K562 (cell line): ENCODE measurements around the gene GAL. TPM values are rescaled to one million over a fixed set of nuclear protein-coding genes. Genes with fewer than 3 reads are reported as not detected.
A peak's percentile ranks its signal among the peaks of the same experiment; 100 is the strongest.

Experiments used
- ATAC-seq: fragments of 200-7000 bp; cut with Tn5 transposase; 3 replicates; pipeline ENCODE4 v1.9.1; 2020; ENCODE audit warnings: moderate library complexity
- BruUV-seq: library from RNA; stranded (reverse); fragments of 400-500 nt; replicated peaks from 2 replicates; lab custom pipeline; 2021; lab: Mats Ljungman, UMichigan
- CTCF ChIA-PET: fragments of 300-600 bp; formaldehyde crosslinking; extraction: SDS; loops from one replicate; lab custom pipeline; 2021; ENCODE audit warnings: low intra/inter-chr PET ratio; lab: Yijun Ruan, JAX
- POLR2A ChIA-PET: fragments of 300-600, 350-650 bp; sonication (Branson Sonifier 250); formaldehyde crosslinking; extraction: SDS; loops from one replicate; lab custom pipeline; 2021; ENCODE audit warnings: antibody characterized with exemption, inconsistent platforms; lab: Yijun Ruan, JAX
- DNase-seq, 4 experiments: peaks; one replicate each; pipeline versions ENCODE4 v3.0.0 to v3.0.0-alpha.2; 2011 to 2018; ENCODE audit warnings: low spot score in 3 of 4, mixed read lengths in 3 of 4; ENCODE audit errors: extremely low read depth in 1 of 4
- FAIRE-seq: peaks from 2 replicates; lab custom pipeline; 2011; peaks lifted over from hg19 to GRCh38; lab: Jason Lieb, UNC
- H2AFZ ChIP-seq: 2 replicates; pipeline ENCODE4 v1.6.0; 2011; ENCODE audit warnings: low read depth, low read length, control low read depth, inconsistent platforms
- H3K27ac ChIP-seq: fragments of 200-600 bp; 3 replicates; pipeline ENCODE4 v1.8.0; 2011; ENCODE audit warnings: low read depth, mild to moderate bottlenecking, control low read depth, inconsistent platforms, low read length, moderate library complexity, mixed read lengths; ENCODE audit errors: extremely low read depth
- H3K27me3 ChIP-seq, 2 experiments: fragments of 300-600 bp in 1 of 2; 2 replicates in 1 of 2; 3 replicates in 1 of 2; pipeline versions ENCODE4 v1.6.0 to v1.8.0; 2011; ENCODE audit warnings: inconsistent platforms in 2 of 2, low read length in 2 of 2, mild to moderate bottlenecking in 1 of 2, mixed read lengths in 1 of 2, moderate library complexity in 1 of 2; ENCODE audit not compliant: control insufficient read depth in 2 of 2, insufficient read depth in 2 of 2
- H3K36me3 ChIP-seq: fragments of 300-600 bp; 3 replicates; pipeline ENCODE4 v1.8.0; 2011; ENCODE audit warnings: mild to moderate bottlenecking, low read length, inconsistent platforms; ENCODE audit not compliant: control insufficient read depth, insufficient read depth
- H3K4me1 ChIP-seq, 2 experiments: fragments of 200-600 bp in 1 of 2; replicated peaks in 1 of 2; 2 replicates in 1 of 2; 3 replicates in 1 of 2; pipeline versions ENCODE4 v1.5.1 to v1.8.0; 2011; ENCODE audit warnings: inconsistent platforms in 2 of 2, low read length in 2 of 2, mild to moderate bottlenecking in 1 of 2, mixed read lengths in 1 of 2, moderate library complexity in 1 of 2; ENCODE audit not compliant: control insufficient read depth in 2 of 2, insufficient read depth in 2 of 2
- H3K4me2 ChIP-seq: 2 replicates; pipeline ENCODE4 v1.6.1; 2011; ENCODE audit warnings: low read length, control low read depth, inconsistent platforms, mixed read lengths; ENCODE audit not compliant: insufficient read depth
- H3K4me3 ChIP-seq: fragments of 200-600 bp; sonication (generic), shearing (Covaris generic); 2 replicates; pipeline ENCODE4 v1.5.1; 2016; ENCODE audit warnings: control low read depth, inconsistent platforms
- H3K79me2 ChIP-seq: fragments of 200-600 bp; 3 replicates; pipeline ENCODE4 v1.8.0; 2011; ENCODE audit warnings: low read length, inconsistent platforms; ENCODE audit not compliant: control insufficient read depth, insufficient read depth
- H3K9ac ChIP-seq, 2 experiments: 2 replicates each; pipeline versions ENCODE4 v1.6.0 to v1.6.1; 2011; ENCODE audit warnings: low read depth in 2 of 2, low read length in 2 of 2, control low read depth in 1 of 2, inconsistent platforms in 1 of 2, mild to moderate bottlenecking in 1 of 2, mixed read lengths in 1 of 2; ENCODE audit not compliant: insufficient read depth in 1 of 2
- H3K9me1 ChIP-seq: one replicate; pipeline ENCODE4 v1.6.0; 2011; ENCODE audit warnings: inconsistent platforms, mild to moderate bottlenecking, low read length, moderate library complexity; ENCODE audit not compliant: control insufficient read depth, insufficient read depth
- H3K9me3 ChIP-seq: replicated peaks from 2 replicates; pipeline ENCODE4 v1.5.1; 2011; ENCODE audit warnings: low read depth, low read length, inconsistent platforms; ENCODE audit not compliant: control insufficient read depth, insufficient read depth
- H4K20me1 ChIP-seq: replicated peaks from 2 replicates; pipeline ENCODE4 v1.6.1; 2011; ENCODE audit warnings: low read length, inconsistent platforms, mixed read lengths; ENCODE audit not compliant: control insufficient read depth, insufficient read depth
- ADNP ChIP-seq: fragments of 200-800 bp; sonication (Bioruptor generic); IDR thresholded peaks from 2 replicates; pipeline ENCODE4 v1.6.1; 2016; ENCODE audit warnings: missing genetic modification characterization, missing compliant biosample characterization
- CBFB ChIP-seq: sonication (generic); formaldehyde crosslinking; IDR thresholded peaks from 2 replicates; pipeline ENCODE4 v1.4.0; 2020; ENCODE audit warnings: mild to moderate bottlenecking, missing genetic modification reagents
- CEBPG ChIP-seq, 3 experiments: fragments of 200-800 bp in 1 of 3; sonication (Bioruptor generic) in 1 of 3; sonication (generic) in 1 of 3; formaldehyde crosslinking in 1 of 3; IDR thresholded peaks in 2 of 3; conservative IDR thresholded peaks in 1 of 3; 2 replicates each; pipeline versions ENCODE4 v1.6.1 to v1.8.0; 2016 to 2022; ENCODE audit warnings: missing compliant biosample characterization in 2 of 3, missing genetic modification characterization in 2 of 3, mild to moderate bottlenecking in 1 of 3, missing genetic modification reagents in 1 of 3
- HDAC8 ChIP-seq: fragments of 450-650 bp; IDR thresholded peaks from 2 replicates; pipeline ENCODE4 v1.6.1; 2016; ENCODE audit warnings: mild to moderate bottlenecking, missing genetic modification characterization, moderate library complexity, missing compliant biosample characterization
- MEF2A ChIP-seq: IDR thresholded peaks from 2 replicates; pipeline ENCODE4 v1.6.1; 2011; ENCODE audit warnings: low read depth, mild to moderate bottlenecking, low read length, moderate library complexity; ENCODE audit not compliant: control insufficient read depth
- MIER1 ChIP-seq: fragments of 450-650 bp; IDR thresholded peaks from 2 replicates; pipeline ENCODE4 v1.6.1; 2016; ENCODE audit warnings: antibody characterized with exemption, mild to moderate bottlenecking, low read depth
- MTA3 ChIP-seq: fragments of 450-650 bp; formaldehyde crosslinking; IDR thresholded peaks from 2 replicates; pipeline ENCODE4 v1.6.1; 2017; ENCODE audit warnings: mild to moderate bottlenecking, borderline replicate concordance
- RAD21 ChIP-seq, 2 experiments: fragments of 250-450 bp in 1 of 2; fragments of 450-650 bp in 1 of 2; sonication (Bioruptor Pico) in 1 of 2; formaldehyde crosslinking in 1 of 2; IDR thresholded peaks in 1 of 2; conservative IDR thresholded peaks in 1 of 2; 2 replicates each; pipeline versions ENCODE4 v1.4.0 to v1.8.0; 2020 to 2022; ENCODE audit warnings: mild to moderate bottlenecking in 2 of 2, moderate library complexity in 1 of 2
- RAD51 ChIP-seq: fragments of 450-650 bp; IDR thresholded peaks from 2 replicates; pipeline ENCODE4 v1.7.1; 2016; ENCODE audit warnings: low read depth, mild to moderate bottlenecking, borderline replicate concordance
- TAL1 ChIP-seq: fragments of 450-650 bp; IDR thresholded peaks from 2 replicates; pipeline ENCODE4 v1.6.1; 2016; ENCODE audit warnings: mild to moderate bottlenecking
- U2AF1 ChIP-seq: fragments of 200-400 bp; formaldehyde crosslinking; optimal IDR thresholded peaks from 2 replicates; pipeline ENCODE3; 2017; ENCODE audit warnings: mild to moderate bottlenecking, low read depth, low read length, moderate library complexity
- ZNF384 ChIP-seq: IDR thresholded peaks from 2 replicates; pipeline ENCODE4 v1.6.1; 2012; ENCODE audit warnings: low read depth, low read length, improper control_type of control experiment
- ZNF41 ChIP-seq: fragments of 250-450 bp; sonication (Bioruptor Pico); conservative IDR thresholded peaks from 2 replicates; pipeline ENCODE4 v1.4.0; 2020; ENCODE audit warnings: mild to moderate bottlenecking
- ZNF707 ChIP-seq: fragments of 250-450 bp; sonication (Bioruptor Pico); conservative IDR thresholded peaks from 2 replicates; pipeline ENCODE4 v1.8.0; 2022; ENCODE audit warnings: inconsistent platforms, mild to moderate bottlenecking, moderate library complexity
- ZNF830 ChIP-seq: fragments of 250-450 bp; sonication (Bioruptor Pico); IDR thresholded peaks from 2 replicates; pipeline ENCODE4 v1.5.0; 2021; ENCODE audit warnings: mild to moderate bottlenecking
- WGBS: fragments of 100-300 bp; shearing (Covaris generic); methylation state at CpG from one replicate; pipeline ENCODE4 v1.1.6; 2016; ENCODE audit warnings: low coverage, mixed read lengths; ENCODE audit not compliant: insufficient coverage; ENCODE audit errors: missing lambda C conversion rate; 5-methylcytosine and 5-hydroxymethylcytosine counted together
- in situ Hi-C: fragments of 300-500 bp; cut with MboI; formaldehyde crosslinking; loops from 4 replicates; pipeline ENCODE4 v1.15.0; 2018; ENCODE audit warnings: inconsistent platforms, mixed read lengths
- intact Hi-C: fragments of 100-400 bp; cut with micrococcal nuclease; formaldehyde crosslinking; loops from 2 replicates; pipeline ENCODE4 v1.14.2; 2022
- polyA plus RNA-seq, 8 experiments: library from polyadenylated mRNA; depleted of rRNA in 4 of 8; stranded (reverse) in 5 of 8; unstranded in 3 of 8; fragments of >200 nt; fragmentation: Nextera tagmentation in 2 of 8; fragmentation: Illumina TruSeq in 1 of 8; extraction: Ambion mirVana in 2 of 8; extraction: Trizol in 1 of 8; gene quantifications; 2 replicates each; pipeline versions ENCODE4 v1.2.1 to v1.2.3, GENCODE V29; 2011 to 2014; ENCODE audit warnings: inconsistent platforms in 1 of 8, missing spikeins in 1 of 8
- total RNA-seq, 7 experiments: library from RNA; depleted of rRNA in 6 of 7; stranded (reverse); fragments of >200 nt in 6 of 7; fragmentation: Illumina TruSeq in 2 of 7; extraction: Trizol in 2 of 7; gene quantifications; 2 replicates each; pipeline versions ENCODE4 v1.2.1 to v1.2.3, GENCODE V29; 2011 to 2021; ENCODE audit warnings: low replicate concordance in 1 of 7
- TF ChIP-seq, protein P1 (sequence below): fragments of 450-650 bp; IDR thresholded peaks from 2 replicates; pipeline ENCODE4 v1.6.1; 2014; ENCODE audit warnings: low read depth, mild to moderate bottlenecking, moderate library complexity, borderline replicate concordance
- TF ChIP-seq, protein P2 (sequence below): fragments of 250-450 bp; sonication (Bioruptor Pico); IDR thresholded peaks from 2 replicates; pipeline ENCODE4 v1.8.0; 2022; ENCODE audit warnings: inconsistent platforms

Gene GAL
- total and polyA plus RNA-seq, 9 of the 15 experiments (the other 6 are each of a cell fraction or from before 2014, with no cell fraction given), result 10.6 to 119 (median 36.3) TPM

DNA sequence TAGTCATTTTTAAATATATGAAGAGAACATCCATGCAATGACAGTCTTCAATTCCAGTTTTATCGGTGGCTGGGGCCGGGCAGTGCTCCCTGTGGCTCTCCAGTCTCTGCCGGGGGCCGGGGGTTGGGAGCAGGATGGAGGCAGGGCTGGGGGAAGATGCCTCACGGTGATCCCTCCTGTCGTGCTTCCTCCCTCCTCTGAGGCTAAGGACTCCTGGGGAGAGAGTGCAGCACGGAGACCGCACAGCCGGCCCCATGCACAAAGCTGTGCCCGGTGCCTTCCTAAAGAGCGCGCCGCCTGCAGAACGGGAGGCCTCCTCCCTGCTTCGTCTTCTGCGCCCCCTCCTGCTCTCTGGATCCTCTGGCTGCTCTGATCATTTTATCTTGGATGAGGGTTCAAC is 20.5 kb downstream of the GAL start:
- Histone ChIP-seq H3K27me3 (peaks cover 14 to 48% of the 10 kb centered on the region in 2 experiments), H3K79me2 (no peaks in the 10 kb centered on the region), H3K9me3 (no peaks in the 10 kb centered on the region), H4K20me1 (no peaks in the 10 kb centered on the region), H3K4me2 (no peak overlapping the region), H3K27ac (no peak overlapping the region), H3K36me3 (no peaks in the 10 kb centered on the region), H3K4me3 (no peak overlapping the region), H3K4me1 (peaks cover 0 to 14% of the 10 kb centered on the region in 2 experiments; a peak in 1 of 5 replicates), H3K9ac (no peak overlapping the region), H2AFZ (peak overlapping the region; percentile 48; the same call in 1 of the 2 replicates), H3K9me1 (no peaks in the 10 kb centered on the region)
- peak; percentile 94 for ATAC-seq
- ChIA-PET CTCF (no interaction called here), POLR2A (interaction anchor here (0.7 kb wide), 1 partner anchor 93 kb away, joined by 3 read pairs; no protein-coding TSS in a partner anchor)
- WGBS, result 6% methylated on average over 13 of the region's 16 CpGs
- in situ Hi-C loops (no loop called here), intact Hi-C loops (no loop called here)
- DNase-seq, result peak in 2 of 4 experiments; percentile 22 to 33
- no peak for FAIRE-seq
- no TSS peak for BruUV-seq
- TF ChIP-seq, protein P1, sequence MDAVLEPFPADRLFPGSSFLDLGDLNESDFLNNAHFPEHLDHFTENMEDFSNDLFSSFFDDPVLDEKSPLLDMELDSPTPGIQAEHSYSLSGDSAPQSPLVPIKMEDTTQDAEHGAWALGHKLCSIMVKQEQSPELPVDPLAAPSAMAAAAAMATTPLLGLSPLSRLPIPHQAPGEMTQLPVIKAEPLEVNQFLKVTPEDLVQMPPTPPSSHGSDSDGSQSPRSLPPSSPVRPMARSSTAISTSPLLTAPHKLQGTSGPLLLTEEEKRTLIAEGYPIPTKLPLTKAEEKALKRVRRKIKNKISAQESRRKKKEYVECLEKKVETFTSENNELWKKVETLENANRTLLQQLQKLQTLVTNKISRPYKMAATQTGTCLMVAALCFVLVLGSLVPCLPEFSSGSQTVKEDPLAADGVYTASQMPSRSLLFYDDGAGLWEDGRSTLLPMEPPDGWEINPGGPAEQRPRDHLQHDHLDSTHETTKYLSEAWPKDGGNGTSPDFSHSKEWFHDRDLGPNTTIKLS, result no peak
- TF ChIP-seq U2AF1, result no peak
- no peak for TF ChIP-seq TAL1
- no peak for TF ChIP-seq MIER1
- TF ChIP-seq MTA3, result peak; percentile 44; the same call in 1 of the 2 replicates
- no peak for TF ChIP-seq RAD51
- TF ChIP-seq, protein P2, sequence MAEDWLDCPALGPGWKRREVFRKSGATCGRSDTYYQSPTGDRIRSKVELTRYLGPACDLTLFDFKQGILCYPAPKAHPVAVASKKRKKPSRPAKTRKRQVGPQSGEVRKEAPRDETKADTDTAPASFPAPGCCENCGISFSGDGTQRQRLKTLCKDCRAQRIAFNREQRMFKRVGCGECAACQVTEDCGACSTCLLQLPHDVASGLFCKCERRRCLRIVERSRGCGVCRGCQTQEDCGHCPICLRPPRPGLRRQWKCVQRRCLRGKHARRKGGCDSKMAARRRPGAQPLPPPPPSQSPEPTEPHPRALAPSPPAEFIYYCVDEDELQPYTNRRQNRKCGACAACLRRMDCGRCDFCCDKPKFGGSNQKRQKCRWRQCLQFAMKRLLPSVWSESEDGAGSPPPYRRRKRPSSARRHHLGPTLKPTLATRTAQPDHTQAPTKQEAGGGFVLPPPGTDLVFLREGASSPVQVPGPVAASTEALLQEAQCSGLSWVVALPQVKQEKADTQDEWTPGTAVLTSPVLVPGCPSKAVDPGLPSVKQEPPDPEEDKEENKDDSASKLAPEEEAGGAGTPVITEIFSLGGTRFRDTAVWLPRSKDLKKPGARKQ (CRISPR knock-in tag), result no peak
- TF ChIP-seq ZNF707, result no peak
- no peak for TF ChIP-seq CBFB (CRISPR knock-in tag)
- no peak for TF ChIP-seq HDAC8 (tag)
- no peak for TF ChIP-seq MEF2A
- TF ChIP-seq ADNP (tag), result no peak
- no peak for TF ChIP-seq ZNF384
- TF ChIP-seq ZNF830 (CRISPR knock-in tag), result no peak
- TF ChIP-seq CEBPG (CRISPR knock-in tag; IDR thresholded peaks at IDR 0.05), result no peak
- no peak for TF ChIP-seq CEBPG (tag; conservative IDR thresholded peaks at IDR 0.05 in 1 of 2, IDR thresholded peaks at IDR 0.05 in 1 of 2)
- TF ChIP-seq RAD21 (CRISPR knock-in tag; conservative IDR thresholded peaks at IDR 0.05 in 1 of 2, IDR thresholded peaks at IDR 0.05 in 1 of 2), result peak in 1 of 2 experiments; percentile 11; a peak in 1 of 4 replicates
- no peak for TF ChIP-seq ZNF41
